Spleen (tissue), 11 donors: ENCODE measurements around the gene PAPOLB. TPM values are rescaled to one million over a fixed set of nuclear protein-coding genes. Genes with fewer than 3 reads are reported as not detected.

Experiments
- DNase-seq: peaks from one replicate; pipeline ENCODE4 v3.0.0-alpha.2; 2020
- H3K27ac ChIP-seq, 8 donors: fragments of 200-600 bp; sonication (generic) in 7 of 8; 1 replicate in 4 of 8; 2 replicates in 4 of 8; pipeline versions ENCODE4 v1.5.0 to v1.8.0; 2016 to 2021; ENCODE audit warnings: inconsistent platforms in 4 of 8, mild to moderate bottlenecking in 4 of 8, moderate library complexity in 1 of 8
- H3K27me3 ChIP-seq, 7 donors: fragments of 200-600 bp; sonication (generic) in 6 of 7; replicated peaks in 1 of 7; 1 replicate in 4 of 7; 2 replicates in 3 of 7; pipeline versions ENCODE4 v1.5.0 to v1.8.0; 2016 to 2021; ENCODE audit warnings: inconsistent platforms in 3 of 7, mild to moderate bottlenecking in 1 of 7
- H3K36me3 ChIP-seq, 6 donors: fragments of 200-600 bp; sonication (generic) in 5 of 6; 1 replicate in 4 of 6; 2 replicates in 2 of 6; pipeline versions ENCODE4 v1.5.0 to v1.8.0; 2016 to 2021; ENCODE audit warnings: inconsistent platforms in 2 of 6
- H3K4me1 ChIP-seq, 6 donors: fragments of 200-600 bp; sonication (generic) in 5 of 6; 1 replicate in 3 of 6; 2 replicates in 3 of 6; pipeline versions ENCODE4 v1.5.0 to v1.8.0; 2016 to 2021; ENCODE audit warnings: inconsistent platforms in 3 of 6
- H3K4me3 ChIP-seq, 8 donors: fragments of 200-600 bp; sonication (generic) in 7 of 8; 1 replicate in 4 of 8; 2 replicates in 4 of 8; pipeline versions ENCODE4 v1.5.0 to v1.8.0; 2016 to 2021; ENCODE audit warnings: inconsistent platforms in 4 of 8, mild to moderate bottlenecking in 4 of 8, moderate library complexity in 2 of 8
- H3K9me3 ChIP-seq, 8 donors: fragments of 200-600 bp; sonication (generic) in 7 of 8; 1 replicate in 4 of 8; 2 replicates in 4 of 8; pipeline versions ENCODE4 v1.5.0 to v1.8.0; 2016 to 2021; ENCODE audit warnings: inconsistent platforms in 4 of 8
- POLR2A ChIP-seq, 3 donors: fragments of 450-650 bp; IDR thresholded peaks; one replicate each; pipeline ENCODE4 v1.5.1; 2017; ENCODE audit warnings: antibody characterized with exemption in 3 of 3, mild to moderate bottlenecking in 1 of 3
- POLR2AphosphoS5 ChIP-seq, 3 donors: sonication (generic); formaldehyde crosslinking; IDR thresholded peaks; one replicate each; pipeline ENCODE4 v1.5.1; 2017; ENCODE audit warnings: antibody characterized with exemption in 3 of 3
- WGBS, 5 donors: extraction: QIAGEN DNeasy Blood & Tissue Kit in 3 of 5; methylation state at CpG; one replicate each; pipeline versions ENCODE4 v1.1.5 to v1.1.7; 2013 to 2018; 5-methylcytosine and 5-hydroxymethylcytosine counted together
- intact Hi-C: fragments of 100-400 bp; cut with DNase I; formaldehyde crosslinking; loops from one replicate; pipeline ENCODE4 v1.15.0; 2023; ENCODE audit warnings: low total_unique reads
- polyA plus RNA-seq, 3 donors: library from polyadenylated mRNA; stranded (reverse); fragments of 200-250 nt; gene quantifications; one replicate each; pipeline ENCODE4 v1.2.1, GENCODE V29; 2013
- total RNA-seq, 7 donors: library from RNA; depleted of rRNA in 3 of 7; stranded (reverse); fragments of >200 nt in 3 of 7; fragmentation: NEBNext Ultra II Directional in 4 of 7; extraction: Animal tissue kit (Norgen Biotek cat#: 25700) in 4 of 7; gene quantifications; one replicate each; pipeline versions ENCODE4 v1.1.0 to v1.2.1, GENCODE V29; 2016 to 2021
- TF ChIP-seq, protein P1 (sequence below), 11 experiments: fragments of 200-600 bp in 7 of 11; fragments of 450-650 bp in 4 of 11; sonication (generic) in 4 of 11; IDR thresholded peaks in 8 of 11; conservative IDR thresholded peaks in 3 of 11; 1 replicate in 7 of 11; 2 replicates in 4 of 11; pipeline versions ENCODE4 v1.4.0 to v1.8.0; 2016 to 2021; ENCODE audit warnings: antibody characterized with exemption in 11 of 11, inconsistent platforms in 4 of 11, mild to moderate bottlenecking in 1 of 11
- donor health status: healthy with polysubstance abuse.
- donor health status: DM: no; HTN: no; CAD: no; lungs with moderate emphysema.
- donor health status: DM: no; HTN: no; CAD: no.
- donor health status: Bipolar disorder and iron deficiency.
- donor health status: healthy.
- donor health status: DM: no; HTN: no; CAD: no.
- donor health status: DM: yes; HTN: yes; CAD: no.

The PAPOLB gene
- total and polyA plus RNA-seq, 10 donors: 0.15 to 0.34 (median 0.26) TPM; not detected in 7

DNA sequence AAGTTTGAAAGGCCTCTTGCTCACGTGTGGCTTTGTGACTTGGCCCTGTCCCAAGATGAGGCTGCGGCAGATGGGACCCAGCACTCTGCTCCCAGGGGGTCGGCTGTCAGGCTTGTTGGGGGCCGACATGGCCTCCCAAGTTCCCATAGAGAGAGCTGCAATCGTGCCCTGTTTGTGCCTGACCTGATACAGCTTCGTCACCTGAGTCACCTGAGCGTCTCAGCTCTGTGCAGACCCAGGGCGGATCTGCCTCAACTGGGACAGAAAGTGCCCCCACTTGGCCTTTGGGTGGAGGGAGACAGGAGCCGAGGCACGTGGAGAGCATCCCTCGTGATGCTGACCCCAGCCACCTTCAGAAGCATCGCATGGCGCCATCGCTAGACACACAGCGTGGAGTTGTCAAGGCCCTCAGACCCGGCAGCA is 21.7 kb downstream of the PAPOLB start:
- Histone ChIP-seq H3K27me3 (peaks cover 0 to 13% (median 0%) of the 10 kb centered on the region in 7 donors), H3K9me3 (no peaks in the 10 kb centered on the region), H3K36me3 (no peaks in the 10 kb centered on the region), H3K27ac (no peak overlapping the region), H3K4me3 (no peak overlapping the region), H3K4me1 (no peaks in the 10 kb centered on the region)
- TF ChIP-seq, protein P1, sequence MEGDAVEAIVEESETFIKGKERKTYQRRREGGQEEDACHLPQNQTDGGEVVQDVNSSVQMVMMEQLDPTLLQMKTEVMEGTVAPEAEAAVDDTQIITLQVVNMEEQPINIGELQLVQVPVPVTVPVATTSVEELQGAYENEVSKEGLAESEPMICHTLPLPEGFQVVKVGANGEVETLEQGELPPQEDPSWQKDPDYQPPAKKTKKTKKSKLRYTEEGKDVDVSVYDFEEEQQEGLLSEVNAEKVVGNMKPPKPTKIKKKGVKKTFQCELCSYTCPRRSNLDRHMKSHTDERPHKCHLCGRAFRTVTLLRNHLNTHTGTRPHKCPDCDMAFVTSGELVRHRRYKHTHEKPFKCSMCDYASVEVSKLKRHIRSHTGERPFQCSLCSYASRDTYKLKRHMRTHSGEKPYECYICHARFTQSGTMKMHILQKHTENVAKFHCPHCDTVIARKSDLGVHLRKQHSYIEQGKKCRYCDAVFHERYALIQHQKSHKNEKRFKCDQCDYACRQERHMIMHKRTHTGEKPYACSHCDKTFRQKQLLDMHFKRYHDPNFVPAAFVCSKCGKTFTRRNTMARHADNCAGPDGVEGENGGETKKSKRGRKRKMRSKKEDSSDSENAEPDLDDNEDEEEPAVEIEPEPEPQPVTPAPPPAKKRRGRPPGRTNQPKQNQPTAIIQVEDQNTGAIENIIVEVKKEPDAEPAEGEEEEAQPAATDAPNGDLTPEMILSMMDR (IDR thresholded peaks at IDR 0.05 in 8 of 11, conservative IDR thresholded peaks at IDR 0.05 in 3 of 11): no peak
- TF ChIP-seq POLR2A (IDR thresholded peaks at IDR 0.05): no peak
- TF ChIP-seq POLR2AphosphoS5 (IDR thresholded peaks at IDR 0.05): no peak
- intact Hi-C loops: no loop called here
- peak; percentile 59 for DNase-seq
- WGBS, 5 donors: 86 to 94% (median 88%) methylated on average over 13 to 16 of the region's 16 CpGs

DNA sequence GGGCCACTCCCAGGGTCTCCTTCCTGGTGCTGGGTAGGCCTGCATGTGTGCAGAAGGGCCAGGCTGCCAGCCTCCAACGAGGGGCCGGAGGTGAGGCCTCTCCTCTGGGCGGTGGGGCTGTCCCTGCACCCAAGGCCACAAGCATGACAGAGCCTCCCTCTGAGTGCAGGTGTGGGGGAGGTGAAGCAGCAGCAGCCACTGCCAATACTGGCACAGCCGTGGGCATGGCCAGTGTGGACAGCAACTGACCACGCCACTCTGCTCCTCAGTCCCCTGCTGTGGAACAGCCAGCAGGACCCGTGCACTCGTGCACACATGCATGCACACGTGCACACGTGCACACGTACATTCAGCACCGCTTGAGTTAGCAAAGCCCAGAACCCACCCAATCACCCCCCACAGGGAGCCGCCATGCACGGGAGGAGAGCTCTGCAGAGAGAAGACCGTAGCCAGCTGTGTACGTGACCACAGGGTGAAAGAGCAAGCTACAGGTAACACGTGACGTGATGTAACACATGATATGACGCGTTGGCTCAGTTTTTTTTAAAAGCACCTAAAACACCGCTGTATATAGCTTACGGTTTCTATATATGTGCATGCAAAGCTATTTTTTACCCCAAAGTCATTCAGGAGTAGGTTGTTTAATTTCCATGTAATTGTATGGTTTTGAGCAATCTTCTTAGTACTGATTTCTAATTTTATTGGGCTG is 23.1 kb downstream of the PAPOLB start:
- peak; percentile 52 for DNase-seq
- 89 to 92% (median 91%) methylated on average over 15 to 21 of the region's 21 CpGs for WGBS, 5 donors
- no peak overlapping the region for H3K27ac ChIP-seq
- TF ChIP-seq POLR2AphosphoS5 (IDR thresholded peaks at IDR 0.05) (no peak), POLR2A (IDR thresholded peaks at IDR 0.05) (no peak)
- TF ChIP-seq, protein P1 (IDR thresholded peaks at IDR 0.05 in 8 of 11, conservative IDR thresholded peaks at IDR 0.05 in 3 of 11): no peak
- no peaks in the 10 kb centered on the region for H3K9me3 ChIP-seq
- H3K27me3 ChIP-seq: peaks cover 0 to 3% (median 0%) of the 10 kb centered on the region in 7 donors
- H3K4me3 ChIP-seq: no peak overlapping the region
- no peaks in the 10 kb centered on the region for H3K4me1 ChIP-seq
- intact Hi-C loops: no loop called here
- no peaks in the 10 kb centered on the region for H3K36me3 ChIP-seq

DNA sequence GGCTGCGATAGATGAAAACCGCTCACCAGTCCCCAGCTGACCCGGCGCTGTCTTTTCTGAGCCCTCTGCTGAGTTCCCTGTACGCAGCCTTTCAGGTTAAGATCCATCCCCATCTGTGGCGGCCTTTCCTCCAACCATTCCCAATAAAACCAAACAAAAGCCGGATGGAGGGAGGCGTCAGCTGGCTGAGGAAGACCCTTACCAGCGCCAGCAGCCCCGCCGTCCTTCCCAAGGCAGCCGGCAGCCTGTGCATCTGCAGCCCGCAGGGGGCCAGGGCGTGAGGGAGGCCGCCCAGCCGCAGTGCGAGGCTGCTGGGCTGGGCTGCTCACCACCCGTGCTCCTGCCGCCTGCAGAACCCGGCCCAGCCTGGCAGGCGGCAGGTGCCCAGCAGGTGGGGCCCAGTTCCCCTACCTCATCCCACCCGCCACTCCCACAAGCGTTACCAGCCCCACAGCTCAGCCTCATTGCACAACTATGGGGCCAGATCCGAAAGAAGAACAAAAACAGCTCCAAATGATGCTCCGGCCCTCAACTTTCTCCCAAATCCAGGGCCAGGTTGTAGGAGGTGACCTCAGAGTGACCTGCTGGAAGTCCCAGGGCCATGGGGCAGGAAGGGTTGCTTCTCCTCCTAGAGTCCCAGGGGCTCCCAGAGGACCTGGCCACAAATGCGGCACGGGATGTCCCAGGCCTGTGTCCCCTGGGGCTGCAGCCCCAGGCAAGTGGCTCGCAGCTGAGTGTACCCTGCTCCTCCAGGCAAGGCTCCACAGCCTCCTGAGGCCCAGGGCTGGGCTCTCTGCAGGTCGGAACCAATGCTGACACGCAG is 23.8 kb downstream of the PAPOLB start:
- TF ChIP-seq POLR2AphosphoS5 (IDR thresholded peaks at IDR 0.05): no peak
- TF ChIP-seq, protein P1 (IDR thresholded peaks at IDR 0.05 in 8 of 11, conservative IDR thresholded peaks at IDR 0.05 in 3 of 11): no peak
- TF ChIP-seq POLR2A (IDR thresholded peaks at IDR 0.05): no peak
- no peak overlapping the region for H3K27ac ChIP-seq
- no peak overlapping the region for H3K4me3 ChIP-seq
- H3K4me1 ChIP-seq: no peaks in the 10 kb centered on the region
- 67 to 81% (median 75%) methylated on average over 26 to 30 of the region's 30 CpGs for WGBS, 5 donors
- DNase-seq: peak; percentile 64
- H3K27me3 ChIP-seq: peaks cover 0 to 3% (median 0%) of the 10 kb centered on the region in 7 donors
- H3K9me3 ChIP-seq: no peaks in the 10 kb centered on the region
- no peaks in the 10 kb centered on the region for H3K36me3 ChIP-seq
- intact Hi-C loops: no loop called here
